ENCODE measurements around the gene AUP1. TPM values are rescaled to one million over a fixed set of nuclear protein-coding genes. Genes with fewer than 3 reads are reported as not detected.
"Not testable (repeated sequence)": the region's sequence is repeated elsewhere in the genome, so short reads cannot be mapped to it uniquely, and the experiment has no call there.

Gene AUP1
- polyA plus RNA-seq, 3 donors, result 93.2 to 113 (median 107) TPM

DNA sequence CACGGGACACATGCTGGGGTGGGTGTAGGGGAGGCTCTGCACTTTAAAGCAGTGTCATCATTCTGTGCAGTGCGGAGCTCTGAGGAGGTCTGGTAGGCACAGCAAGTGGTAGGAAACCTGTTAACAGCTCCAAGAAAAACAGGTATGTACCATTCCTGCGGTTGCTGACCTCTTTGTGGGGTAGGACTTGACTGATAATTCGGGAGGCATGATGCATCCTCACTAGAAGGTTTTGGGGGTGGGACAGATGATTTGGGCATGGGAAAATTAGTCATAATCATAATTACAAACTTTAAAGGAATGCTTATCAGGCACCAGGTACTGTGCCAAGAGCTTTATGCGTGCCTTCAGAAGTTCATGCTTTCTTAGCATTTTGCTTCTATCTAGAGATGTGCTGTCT, 34.7 kb upstream of the AUP1 start:
- no peak for DNase-seq (ENCODE audit: extremely low read depth in 1 of 11, low read depth in 9 of 11, low spot score in 4 of 11)

- no peak for DNase-seq (ENCODE audit: extremely low read depth in 1 of 11, low read depth in 9 of 11, low spot score in 4 of 11)
These were observed 32.7 kb upstream of the AUP1 start for GRCh38 chr2:74562126-74562775.

- not testable (repeated sequence) for DNase-seq (ENCODE audit: extremely low read depth in 1 of 11, low read depth in 9 of 11, low spot score in 4 of 11)
These were observed 31.5 kb upstream of the AUP1 start for GRCh38 chr2:74561022-74561421.

GRCh38 chr2:74560591-74560990, 31.1 kb upstream of the AUP1 start:
- DNase-seq (ENCODE audit: extremely low read depth in 1 of 11, low read depth in 9 of 11, low spot score in 4 of 11), result no peak

- no peak for DNase-seq (ENCODE audit: extremely low read depth in 1 of 11, low read depth in 9 of 11, low spot score in 4 of 11)
These were observed 30.4 kb upstream of the AUP1 start for GRCh38 chr2:74559912-74560311.

- DNase-seq (ENCODE audit: extremely low read depth in 1 of 11, low read depth in 9 of 11, low spot score in 4 of 11), result no peak
These were observed 29.1 kb upstream of the AUP1 start for GRCh38 chr2:74558284-74559230.

DNA sequence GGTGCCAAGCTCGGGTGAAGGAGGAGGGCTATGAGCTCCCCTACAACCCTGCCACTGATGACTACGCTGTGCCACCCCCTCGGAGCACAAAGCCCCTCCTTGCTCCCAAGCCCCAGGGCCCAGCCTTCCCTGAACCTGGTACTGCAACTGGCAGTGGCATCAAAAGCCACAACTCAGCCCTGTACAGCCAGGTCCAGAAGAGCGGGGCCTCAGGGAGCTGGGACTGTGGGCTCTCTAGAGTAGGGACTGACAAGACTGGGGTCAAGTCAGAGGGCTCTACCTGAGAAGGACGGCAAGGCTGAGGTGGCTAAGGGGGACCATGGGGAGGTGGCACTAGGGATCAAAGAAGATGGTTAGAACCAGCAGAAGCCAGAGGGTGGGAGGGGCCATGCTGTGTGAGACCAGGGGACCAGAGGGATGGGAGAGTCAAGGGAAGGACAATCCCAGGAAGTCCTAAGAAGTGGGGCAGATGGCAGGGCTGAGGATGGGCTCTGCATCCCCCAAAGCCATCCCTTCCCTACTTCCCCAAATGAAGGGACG, 27.4 kb upstream of the AUP1 start:
- DNase-seq (ENCODE audit: extremely low read depth in 1 of 11, low read depth in 9 of 11, low spot score in 4 of 11), result no peak

GRCh38 chr2:74556159-74556558, 26.7 kb upstream of the AUP1 start:
- no peak for DNase-seq (ENCODE audit: extremely low read depth in 1 of 11, low read depth in 9 of 11, low spot score in 4 of 11)

- no peak for DNase-seq (ENCODE audit: extremely low read depth in 1 of 11, low read depth in 9 of 11, low spot score in 4 of 11)
These were observed 26.2 kb upstream of the AUP1 start for GRCh38 chr2:74555610-74556103.

DNA sequence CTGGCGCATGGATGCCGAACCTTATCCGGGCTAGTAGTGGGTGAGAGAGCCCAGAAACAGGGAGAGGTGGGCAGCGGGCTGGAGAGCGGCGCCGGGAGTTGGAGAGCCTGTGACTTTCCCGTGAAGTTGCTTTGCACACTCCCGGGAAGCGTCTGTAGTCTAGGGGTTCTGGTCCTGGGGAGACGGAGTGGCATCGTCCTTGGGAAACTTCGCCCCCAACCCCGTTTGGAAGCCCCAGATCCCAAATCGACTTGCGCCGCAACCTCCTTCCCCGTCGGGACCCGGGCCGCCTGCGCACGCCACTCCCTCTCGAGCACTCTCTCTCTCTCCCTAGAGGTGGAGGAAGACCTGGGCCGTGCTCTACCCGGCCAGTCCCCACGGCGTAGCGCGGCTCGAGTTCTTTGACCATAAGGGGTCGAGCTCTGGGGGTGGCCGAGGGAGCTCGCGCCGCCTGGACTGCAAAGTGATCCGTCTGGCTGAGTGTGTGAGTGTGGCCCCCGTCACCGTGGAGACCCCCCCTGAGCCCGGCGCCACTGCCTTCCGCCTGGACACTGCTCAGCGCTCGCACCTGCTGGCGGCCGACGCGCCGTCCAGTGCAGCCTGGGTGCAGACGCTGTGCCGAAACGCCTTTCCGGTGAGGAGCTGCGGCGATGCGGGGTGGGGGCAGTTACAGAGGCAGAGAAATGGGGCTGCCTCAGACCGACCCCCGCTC, 25.5 kb upstream of the AUP1 start:
- DNase-seq (ENCODE audit: extremely low read depth in 1 of 11, low read depth in 9 of 11, low spot score in 4 of 11), result peak in 3 of 11 donors; percentile 31 to 51 (median 36)

DNA sequence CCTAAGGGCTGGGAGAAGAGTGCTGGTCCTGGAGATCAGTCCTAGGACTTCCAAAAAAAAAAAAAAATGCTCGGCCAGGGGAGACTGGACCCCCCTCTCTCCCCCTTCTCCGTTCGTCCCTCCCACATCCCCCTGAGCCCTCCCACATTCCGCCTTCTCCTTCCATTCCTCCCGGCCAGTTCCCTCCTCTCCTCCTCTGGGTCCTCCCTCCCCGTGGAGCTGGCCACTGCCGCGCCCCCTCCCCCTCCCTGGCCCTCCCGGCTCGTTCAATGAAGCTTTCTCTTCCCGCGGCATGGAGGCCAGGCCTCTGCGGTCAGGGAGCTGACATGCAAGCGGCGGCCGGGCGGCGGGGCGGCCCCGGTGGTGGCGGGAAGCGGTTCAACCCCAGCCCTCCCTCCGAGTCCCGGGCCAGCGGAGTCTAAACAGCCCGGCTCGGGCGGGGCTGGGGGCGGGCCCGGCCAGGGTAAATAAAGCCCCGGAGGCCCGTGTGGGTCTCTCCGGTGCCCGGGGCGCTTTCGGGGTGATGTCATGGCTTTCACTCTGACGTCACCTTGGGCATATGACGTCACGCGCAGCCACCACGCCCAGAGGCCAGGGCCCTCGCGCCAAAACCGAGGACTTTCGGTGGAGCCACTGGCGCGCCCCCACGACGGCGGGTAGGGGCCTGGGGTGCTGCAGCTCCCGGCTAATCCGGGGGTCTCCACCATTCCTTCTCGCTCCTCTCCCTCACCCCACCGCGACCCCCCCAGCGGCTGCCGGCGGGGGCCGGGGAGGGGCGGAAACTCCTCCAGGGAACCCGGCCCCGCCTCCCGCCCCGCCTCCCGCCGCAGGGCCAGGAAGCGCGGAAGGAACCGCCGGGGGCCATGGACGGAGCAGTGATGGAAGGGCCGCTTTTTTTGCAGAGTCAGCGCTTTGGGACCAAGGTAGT, 24.6 kb upstream of the AUP1 start, which contains the start of the genes DOK1 and LOXL3:
DOK1 (plus strand) TSS at position 829 of the 928 bp plus-strand sequence; CDS start at position 864, 35 bp downstream.
LOXL3 (minus strand) TSS at position 51 of the 928 bp plus-strand sequence. CDS start 1,308 bp downstream, outside the sequence.
- peak in 10 of 11 donors; percentile 76 to 93 (median 87) for DNase-seq (ENCODE audit: extremely low read depth in 1 of 11, low read depth in 9 of 11, low spot score in 4 of 11)

GRCh38 chr2:74552914-74553811, 23.7 kb upstream of the AUP1 start:
- peak in 1 of 11 donors; percentile 23 for DNase-seq (ENCODE audit: extremely low read depth in 1 of 11, low read depth in 9 of 11, low spot score in 4 of 11)

DNA sequence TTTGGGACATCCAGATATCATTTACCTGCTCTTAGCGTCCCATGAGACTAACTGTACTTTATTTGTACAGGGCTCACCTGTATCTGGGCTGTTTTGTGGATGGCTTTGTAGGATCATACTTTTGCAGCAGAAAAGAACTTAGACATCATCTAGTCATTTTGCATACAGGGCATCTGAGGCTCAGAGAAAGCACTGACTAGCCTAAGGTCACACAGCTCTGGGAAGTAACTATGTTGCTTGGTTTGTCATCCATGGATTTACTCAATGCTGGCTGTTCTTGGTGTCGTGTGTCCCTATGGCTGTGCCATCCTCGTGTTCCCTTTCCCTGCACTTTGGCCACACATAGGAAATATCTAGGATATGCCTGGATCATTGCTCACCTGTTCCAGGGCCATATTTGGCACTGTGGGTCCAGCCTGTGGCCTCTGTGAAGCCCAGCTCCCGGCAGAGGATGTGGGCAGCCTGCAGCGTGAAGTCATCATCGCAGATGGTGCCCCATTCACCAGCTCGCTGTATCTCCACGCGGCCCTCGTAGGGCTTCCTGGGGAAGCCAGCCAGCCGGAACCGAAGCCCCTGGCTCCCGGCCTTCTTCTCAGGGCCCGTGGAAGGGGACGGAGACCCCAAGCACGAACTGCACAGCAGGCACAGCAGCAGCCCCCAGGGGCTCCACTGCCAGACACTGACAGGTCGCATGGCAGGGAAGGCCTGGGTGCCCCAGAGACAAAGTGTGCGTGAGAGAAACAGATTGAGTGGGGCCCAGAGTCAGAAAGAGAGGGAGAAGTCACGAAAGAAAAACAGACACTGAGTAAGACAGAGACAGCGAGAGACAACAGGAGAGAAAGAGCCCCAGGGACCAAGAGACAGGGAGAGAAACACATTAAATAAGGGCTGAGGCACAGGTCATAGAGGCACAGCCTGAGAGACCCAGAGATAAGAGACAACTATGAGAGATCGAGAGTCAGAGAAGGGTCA, 22.7 kb upstream of the AUP1 start:
- DNase-seq (ENCODE audit: extremely low read depth in 1 of 11, low read depth in 9 of 11, low spot score in 4 of 11), result no peak

DNA sequence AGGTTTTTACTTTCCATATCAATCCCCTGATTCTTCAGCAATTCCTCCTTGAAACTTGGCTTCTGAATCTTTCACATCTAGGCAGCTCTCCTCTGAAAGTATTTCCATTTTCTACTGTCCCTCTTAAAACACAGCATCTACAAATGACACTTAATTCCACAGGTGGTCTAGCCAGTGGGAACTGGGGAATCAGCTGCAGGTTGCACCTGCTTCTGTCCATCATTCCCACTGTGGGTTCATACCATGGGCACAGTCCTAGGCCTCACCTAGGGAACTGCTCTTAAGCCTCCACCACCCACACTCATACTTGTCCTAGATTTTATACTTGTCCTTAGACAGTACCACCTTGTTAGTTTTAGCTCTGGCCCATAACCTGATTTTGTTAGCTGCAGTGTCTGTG, 22.0 kb upstream of the AUP1 start:
- no peak for DNase-seq (ENCODE audit: extremely low read depth in 1 of 11, low read depth in 9 of 11, low spot score in 4 of 11)

- DNase-seq (ENCODE audit: extremely low read depth in 1 of 11, low read depth in 9 of 11, low spot score in 4 of 11), result no peak
These were observed 20.7 kb upstream of the AUP1 start for GRCh38 chr2:74550231-74550630.

Measured in renal cortex interstitium (tissue), 11 donors.